ENCODE results near the gene TBC1D8B. TPM values are rescaled to one million over a fixed set of nuclear protein-coding genes. Genes with fewer than 3 reads are reported as not detected.
A peak's percentile ranks its signal among the peaks of the same experiment; 100 is the strongest.

The TBC1D8B gene
- total and polyA plus RNA-seq, 2 of the 13 experiments (the other 11 are each of a cell fraction or from before 2014, with no cell fraction given) = 6.2 to 7.2 TPM

- TF ChIP-seq THRA (CRISPR knock-in tag; IDR thresholded peaks at IDR 0.05; ENCODE audit: borderline replicate concordance) (peak; percentile 17; the same call in 1 of the 2 replicates), DBP (CRISPR knock-in tag; IDR thresholded peaks at IDR 0.05; ENCODE audit: not compliant biosample characterization) (no peak), HNF4A (CRISPR knock-in tag; IDR thresholded peaks at IDR 0.05) (peak; percentile 67), RBAK (CRISPR knock-in tag; IDR thresholded peaks at IDR 0.05) (no peak), ZBTB14 (CRISPR knock-in tag; IDR thresholded peaks at IDR 0.05) (no peak), ZMYM4 (CRISPR knock-in tag; IDR thresholded peaks at IDR 0.05) (peak; percentile 28; the same call in 1 of the 2 replicates), NCOA2 (CRISPR knock-in tag; IDR thresholded peaks at IDR 0.05) (peak; percentile 21; the same call in 1 of the 2 replicates), PATZ1 (CRISPR knock-in tag; IDR thresholded peaks at IDR 0.05) (peak; percentile 23; the same call in 1 of the 2 replicates), XRCC5 (optimal IDR thresholded peaks at IDR 0.05; ENCODE audit: low read length) (peak; percentile 17), ZSCAN30 (CRISPR knock-in tag; IDR thresholded peaks at IDR 0.05) (no peak), GATAD2A (CRISPR knock-in tag; IDR thresholded peaks at IDR 0.05) (peak; percentile 20; the same call in 1 of the 2 replicates), MED8 (CRISPR knock-in tag; IDR thresholded peaks at IDR 0.05; ENCODE audit: insufficient replicate concordance) (no peak), PAXIP1 (CRISPR knock-in tag; conservative IDR thresholded peaks at IDR 0.05) (peak; percentile 63), SOX6 (IDR thresholded peaks at IDR 0.05) (no peak), SOX6 (CRISPR knock-in tag; IDR thresholded peaks at IDR 0.05) (peak; percentile 72), ZNF644 (CRISPR knock-in tag; IDR thresholded peaks at IDR 0.05; ENCODE audit: low read depth) (0 out of 2 replicates have a peak, but pooled peaks have one; percentile 35), PITX1 (CRISPR knock-in tag; IDR thresholded peaks at IDR 0.05) (peak; percentile 31; the same call in 1 of the 2 replicates), RXRA (CRISPR knock-in tag; IDR thresholded peaks at IDR 0.05) (peak; percentile 43; the same call in 1 of the 2 replicates), NCOR1 (IDR thresholded peaks at IDR 0.05; ENCODE audit: borderline replicate concordance, low read length) (0 out of 2 replicates have a peak, but pooled peaks have one; percentile 26), ARNT2 (CRISPR knock-in tag; IDR thresholded peaks at IDR 0.05; ENCODE audit: low read depth) (no peak), EP300 (IDR thresholded peaks at IDR 0.05; ENCODE audit: low read depth in 2 of 2, low read length in 2 of 2) (peak in 1 of 2 experiments; percentile 62; a peak in 1 of 4 replicates), EP300 (CRISPR knock-in tag; IDR thresholded peaks at IDR 0.05; ENCODE audit: borderline replicate concordance) (no peak), PRPF4 (IDR thresholded peaks at IDR 0.05; ENCODE audit: low read depth, low read length, poor library complexity, severe bottlenecking) (peak; percentile 88)
These were observed 100.2 kb downstream of the TBC1D8B start (continued) for GRCh38 chrX:106902684-106903083.

Data from HepG2 (cell line).